ENCODE data around the gene DENND1A.

- TF ChIP-seq CTCF (IDR thresholded peaks at IDR 0.05; ENCODE audit: low read depth, low read length, missing input control) (no peak), SP1 (IDR thresholded peaks at IDR 0.05) (no peak), TAF1 (conservative IDR thresholded peaks at IDR 0.05) (no peak), MAX (IDR thresholded peaks at IDR 0.05) (no peak), RAD21 (IDR thresholded peaks at IDR 0.05) (no peak), YY1 (IDR thresholded peaks at IDR 0.05) (no peak), EGR1 (IDR thresholded peaks at IDR 0.05; ENCODE audit: low read depth in 2 of 2) (no peak), JUND (IDR thresholded peaks at IDR 0.05) (no peak), RXRA (IDR thresholded peaks at IDR 0.05) (no peak), FOXA2 (IDR thresholded peaks at IDR 0.05) (no peak), GABPA (IDR thresholded peaks at IDR 0.05 in 1 of 2, conservative IDR thresholded peaks at IDR 0.05 in 1 of 2) (no peak)
- TF ChIP-seq, protein P1, sequence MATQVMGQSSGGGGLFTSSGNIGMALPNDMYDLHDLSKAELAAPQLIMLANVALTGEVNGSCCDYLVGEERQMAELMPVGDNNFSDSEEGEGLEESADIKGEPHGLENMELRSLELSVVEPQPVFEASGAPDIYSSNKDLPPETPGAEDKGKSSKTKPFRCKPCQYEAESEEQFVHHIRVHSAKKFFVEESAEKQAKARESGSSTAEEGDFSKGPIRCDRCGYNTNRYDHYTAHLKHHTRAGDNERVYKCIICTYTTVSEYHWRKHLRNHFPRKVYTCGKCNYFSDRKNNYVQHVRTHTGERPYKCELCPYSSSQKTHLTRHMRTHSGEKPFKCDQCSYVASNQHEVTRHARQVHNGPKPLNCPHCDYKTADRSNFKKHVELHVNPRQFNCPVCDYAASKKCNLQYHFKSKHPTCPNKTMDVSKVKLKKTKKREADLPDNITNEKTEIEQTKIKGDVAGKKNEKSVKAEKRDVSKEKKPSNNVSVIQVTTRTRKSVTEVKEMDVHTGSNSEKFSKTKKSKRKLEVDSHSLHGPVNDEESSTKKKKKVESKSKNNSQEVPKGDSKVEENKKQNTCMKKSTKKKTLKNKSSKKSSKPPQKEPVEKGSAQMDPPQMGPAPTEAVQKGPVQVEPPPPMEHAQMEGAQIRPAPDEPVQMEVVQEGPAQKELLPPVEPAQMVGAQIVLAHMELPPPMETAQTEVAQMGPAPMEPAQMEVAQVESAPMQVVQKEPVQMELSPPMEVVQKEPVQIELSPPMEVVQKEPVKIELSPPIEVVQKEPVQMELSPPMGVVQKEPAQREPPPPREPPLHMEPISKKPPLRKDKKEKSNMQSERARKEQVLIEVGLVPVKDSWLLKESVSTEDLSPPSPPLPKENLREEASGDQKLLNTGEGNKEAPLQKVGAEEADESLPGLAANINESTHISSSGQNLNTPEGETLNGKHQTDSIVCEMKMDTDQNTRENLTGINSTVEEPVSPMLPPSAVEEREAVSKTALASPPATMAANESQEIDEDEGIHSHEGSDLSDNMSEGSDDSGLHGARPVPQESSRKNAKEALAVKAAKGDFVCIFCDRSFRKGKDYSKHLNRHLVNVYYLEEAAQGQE (IDR thresholded peaks at IDR 0.05) = no peak
Observed at GRCh38 chr9:123928533-123929176, 1.3 kb downstream of the DENND1A start.
